Brain microvascular endothelial cell (primary cell): ENCODE results near the gene GTF2A1.

Source experiments
- DNase-seq: peaks from one replicate; pipeline ENCODE4 v3.0.0-alpha.2; 2020
- H3K27ac ChIP-seq: fragments of 250-450 bp; sonication (Bioruptor Pico); 2 replicates; pipeline ENCODE4 v1.5.1; 2020; ENCODE audit warnings: mild to moderate bottlenecking, moderate library complexity
- H3K27me3 ChIP-seq: fragments of 250-450 bp; sonication (Bioruptor Pico); replicated peaks from 2 replicates; pipeline ENCODE4 v1.5.1; 2020; ENCODE audit warnings: mild to moderate bottlenecking
- H3K36me3 ChIP-seq: fragments of 250-450 bp; sonication (Bioruptor Pico); replicated peaks from 2 replicates; pipeline ENCODE4 v1.5.1; 2020; ENCODE audit warnings: mild to moderate bottlenecking
- H3K4me3 ChIP-seq: 2 replicates; pipeline ENCODE4 v1.5.1; 2011; ENCODE audit warnings: low read depth, mild to moderate bottlenecking, control low read depth, low read length, moderate library complexity
- in situ Hi-C: cut with HindIII; loops from 2 replicates; pipeline ENCODE4 v1.10.0; 2017; ENCODE audit warnings: low sequenced_read_pairs, low pct_ligation_motif_present
- TF ChIP-seq, protein P1 (sequence below): IDR thresholded peaks from 2 replicates; pipeline ENCODE4 v1.5.1; 2011; ENCODE audit warnings: low read depth, mild to moderate bottlenecking, moderate library complexity, low read length, control low read depth, inconsistent platforms; ENCODE audit errors: missing control alignments

The GTF2A1 gene

DNA sequence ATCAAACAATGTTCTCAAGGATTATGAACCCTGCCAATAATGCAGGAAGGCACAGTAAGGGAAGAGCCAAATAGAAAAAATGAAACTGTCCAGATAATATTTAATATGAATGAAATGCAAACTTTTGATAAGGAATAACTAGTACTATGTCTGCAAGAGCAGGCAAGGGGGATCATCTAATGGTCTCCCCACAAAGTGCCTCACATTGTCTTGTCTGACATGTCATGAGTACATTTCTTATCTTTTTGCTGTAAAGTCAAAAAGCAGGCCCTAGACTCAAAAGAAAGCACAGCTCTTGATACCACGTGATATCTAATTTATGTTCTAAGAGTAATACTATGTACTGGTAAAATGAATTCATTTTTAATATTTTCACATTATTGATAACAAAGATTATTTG is 43.9 kb upstream of the GTF2A1 start:
- Histone ChIP-seq H3K36me3 (no peaks in the 10 kb centered on the region), H3K4me3 (no peak overlapping the region), H3K27ac (no peak overlapping the region), H3K27me3 (no peaks in the 10 kb centered on the region)
- no peak for DNase-seq
- TF ChIP-seq, protein P1, sequence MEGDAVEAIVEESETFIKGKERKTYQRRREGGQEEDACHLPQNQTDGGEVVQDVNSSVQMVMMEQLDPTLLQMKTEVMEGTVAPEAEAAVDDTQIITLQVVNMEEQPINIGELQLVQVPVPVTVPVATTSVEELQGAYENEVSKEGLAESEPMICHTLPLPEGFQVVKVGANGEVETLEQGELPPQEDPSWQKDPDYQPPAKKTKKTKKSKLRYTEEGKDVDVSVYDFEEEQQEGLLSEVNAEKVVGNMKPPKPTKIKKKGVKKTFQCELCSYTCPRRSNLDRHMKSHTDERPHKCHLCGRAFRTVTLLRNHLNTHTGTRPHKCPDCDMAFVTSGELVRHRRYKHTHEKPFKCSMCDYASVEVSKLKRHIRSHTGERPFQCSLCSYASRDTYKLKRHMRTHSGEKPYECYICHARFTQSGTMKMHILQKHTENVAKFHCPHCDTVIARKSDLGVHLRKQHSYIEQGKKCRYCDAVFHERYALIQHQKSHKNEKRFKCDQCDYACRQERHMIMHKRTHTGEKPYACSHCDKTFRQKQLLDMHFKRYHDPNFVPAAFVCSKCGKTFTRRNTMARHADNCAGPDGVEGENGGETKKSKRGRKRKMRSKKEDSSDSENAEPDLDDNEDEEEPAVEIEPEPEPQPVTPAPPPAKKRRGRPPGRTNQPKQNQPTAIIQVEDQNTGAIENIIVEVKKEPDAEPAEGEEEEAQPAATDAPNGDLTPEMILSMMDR, result no peak
- in situ Hi-C loops, result no loop called here

DNA sequence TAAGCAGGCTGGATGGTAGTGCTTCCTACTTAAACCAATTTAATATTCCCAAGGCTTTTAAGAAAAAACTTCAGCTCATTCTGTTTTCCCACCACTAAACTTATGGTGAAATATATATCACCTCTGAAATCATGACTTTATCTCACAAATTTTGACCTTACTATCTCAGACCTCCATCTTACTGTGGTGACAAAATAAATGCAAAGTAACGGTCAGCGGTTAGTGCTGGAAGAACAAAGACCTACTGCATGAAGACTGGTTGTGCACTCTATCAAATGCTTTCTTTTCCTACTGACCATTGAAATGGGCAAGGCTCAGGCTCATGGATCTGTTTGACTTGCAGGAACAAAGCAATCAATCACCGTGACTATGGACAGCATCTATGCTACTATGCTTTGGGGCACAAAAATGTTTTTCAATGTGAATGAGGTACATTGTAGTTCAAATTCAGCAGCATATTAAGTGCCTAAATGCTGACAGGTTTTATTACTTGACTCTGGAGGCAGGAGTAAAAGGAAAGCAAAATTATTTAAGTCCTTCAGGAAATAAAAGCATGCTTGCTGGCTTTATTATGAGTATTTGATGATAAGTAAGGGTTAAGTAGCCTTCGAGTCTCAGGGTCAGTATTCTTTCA is 43.1 kb upstream of the GTF2A1 start:
- DNase-seq, result no peak
- no peaks in the 10 kb centered on the region for H3K27me3 ChIP-seq
- in situ Hi-C loops, result no loop called here

DNA sequence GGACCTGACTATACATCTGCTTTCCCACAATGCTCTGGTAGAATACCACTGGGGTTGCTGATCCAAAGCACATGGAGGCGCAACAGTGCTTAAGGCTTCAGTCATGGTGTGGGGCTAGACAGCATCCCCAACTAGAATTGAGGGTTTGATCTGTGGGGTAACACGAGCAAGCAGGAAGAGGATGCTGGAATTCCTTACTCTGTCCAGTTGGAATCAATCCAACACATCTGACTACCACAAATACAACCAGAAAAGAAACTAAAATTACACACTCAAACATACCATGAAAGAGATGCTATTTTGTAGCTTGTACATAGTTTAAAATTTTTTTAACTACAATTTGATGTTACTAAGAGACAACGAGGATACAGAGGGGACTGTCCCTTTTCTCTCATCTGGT is 40.4 kb upstream of the GTF2A1 start:
- H3K4me3 ChIP-seq, result no peak overlapping the region
- no peaks in the 10 kb centered on the region for H3K27me3 ChIP-seq
- TF ChIP-seq, protein P1, result no peak
- no peak overlapping the region for H3K27ac ChIP-seq
- no peaks in the 10 kb centered on the region for H3K36me3 ChIP-seq
- in situ Hi-C loops, result no loop called here
- no peak for DNase-seq

More for the DNA sequence above, 43.1 kb upstream of the GTF2A1 start:
- H3K27ac ChIP-seq, result no peak overlapping the region
- no peaks in the 10 kb centered on the region for H3K36me3 ChIP-seq
- H3K4me3 ChIP-seq, result no peak overlapping the region
- TF ChIP-seq, protein P1, result no peak

DNA sequence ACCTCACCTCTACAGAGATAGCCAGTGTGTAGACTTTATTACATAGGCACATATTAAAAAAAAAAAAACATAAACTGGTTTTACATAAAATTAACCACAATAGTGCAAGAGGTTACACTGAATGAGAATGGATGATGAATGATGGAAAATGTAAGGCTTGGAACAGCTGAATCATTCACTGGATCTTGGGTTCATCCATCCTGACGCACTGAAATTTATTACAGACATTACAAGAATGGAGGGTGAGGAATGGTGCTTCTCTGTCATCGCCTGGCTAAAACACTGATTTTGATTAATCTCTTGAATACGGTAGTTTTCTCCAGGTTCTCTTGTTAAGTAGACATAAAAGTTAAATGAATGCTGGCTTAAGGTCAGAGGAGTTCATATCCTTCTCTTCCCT is 40.0 kb upstream of the GTF2A1 start:
- in situ Hi-C loops, result no loop called here
- DNase-seq, result no peak
- Histone ChIP-seq H3K4me3 (no peak overlapping the region), H3K27ac (no peak overlapping the region), H3K27me3 (no peaks in the 10 kb centered on the region), H3K36me3 (no peaks in the 10 kb centered on the region)
- TF ChIP-seq, protein P1, result no peak

DNA sequence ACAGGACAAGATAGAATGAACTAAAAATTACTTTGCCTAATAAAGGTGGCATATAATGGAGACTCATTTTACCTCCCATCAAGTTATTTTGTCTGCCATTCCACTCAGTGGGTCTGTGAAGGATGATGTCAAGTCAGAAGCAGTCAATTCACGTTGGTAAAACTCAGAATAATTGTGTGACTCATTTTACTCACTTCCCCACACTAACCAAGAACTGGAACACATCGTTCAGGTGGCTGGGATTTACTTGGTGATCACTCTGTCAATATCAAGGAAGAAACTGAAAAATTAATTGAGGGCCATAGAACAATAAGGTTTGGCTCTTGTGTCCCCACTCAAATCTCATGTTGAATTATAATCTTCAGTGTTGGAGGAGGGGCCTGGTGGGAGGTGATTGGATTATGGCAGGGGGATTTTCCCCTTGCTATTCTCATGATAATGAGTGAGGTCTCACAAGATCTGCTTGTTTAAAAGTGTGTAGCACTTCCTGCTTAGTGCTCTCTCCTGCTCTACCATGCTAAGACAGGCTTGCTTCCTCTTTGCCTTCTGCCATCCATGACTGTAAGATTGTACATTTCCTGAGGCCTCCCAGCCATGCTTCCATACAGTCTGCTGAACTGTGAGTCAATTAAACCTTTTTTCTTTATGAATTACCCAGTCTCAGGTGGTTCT is 35.7 kb upstream of the GTF2A1 start:
- H3K27me3 ChIP-seq, result no peaks in the 10 kb centered on the region
- DNase-seq, result no peak
- H3K27ac ChIP-seq, result no peak overlapping the region
- H3K36me3 ChIP-seq, result no peaks in the 10 kb centered on the region
- TF ChIP-seq, protein P1, result no peak
- no peak overlapping the region for H3K4me3 ChIP-seq
- in situ Hi-C loops, result no loop called here
